ENCODE results near the gene CYP2F1. TPM values are rescaled to one million over a fixed set of nuclear protein-coding genes. Genes with fewer than 3 reads are reported as not detected.

CYP2F1 gene
- total and polyA plus RNA-seq, 9 of the 15 experiments (the other 6 are each of a cell fraction or from before 2014, with no cell fraction given): 0.03 to 0.77 (median 0.18) TPM; not detected in 1

DNA sequence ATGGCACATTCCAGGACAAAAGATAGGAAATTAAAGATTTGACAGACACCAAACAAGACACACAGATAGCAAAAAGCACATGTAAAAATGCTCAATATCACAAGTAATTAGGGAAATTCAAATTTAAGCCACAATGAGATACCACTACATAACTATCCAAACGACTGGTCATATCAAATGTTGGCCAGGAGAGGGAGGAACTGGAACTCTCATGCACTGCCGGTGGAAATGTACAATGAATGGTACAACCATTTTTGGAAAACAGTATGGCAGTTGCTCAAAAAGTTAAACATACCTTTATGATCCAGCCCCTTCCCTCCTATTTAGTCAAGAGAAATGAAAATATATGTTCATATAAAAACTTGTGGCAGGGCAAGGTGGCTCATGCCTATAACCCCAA lies 42.0 kb downstream of the CYP2F1 start:
- Histone ChIP-seq H3K36me3 (ENCODE audit: control insufficient read depth, insufficient read depth, low read length) (no peaks in the 10 kb centered on the region), H3K4me2 (ENCODE audit: insufficient read depth, low read length) (no peak overlapping the region), H3K79me2 (ENCODE audit: control insufficient read depth, insufficient read depth, low read length) (no peaks in the 10 kb centered on the region), H3K9ac (ENCODE audit: insufficient read depth in 1 of 2, low read depth in 2 of 2, low read length in 2 of 2) (no peak overlapping the region), H2AFZ (ENCODE audit: low read depth, low read length) (no peak overlapping the region), H4K20me1 (replicated peaks; ENCODE audit: control insufficient read depth, insufficient read depth, low read length) (no peaks in the 10 kb centered on the region), H3K27ac (ENCODE audit: extremely low read depth, low read depth, low read length) (no peak overlapping the region), H3K9me3 (replicated peaks; ENCODE audit: control insufficient read depth, insufficient read depth, low read depth, low read length) (no peaks in the 10 kb centered on the region), H3K9me1 (ENCODE audit: control insufficient read depth, insufficient read depth, low read length) (no peaks in the 10 kb centered on the region), H3K27me3 (ENCODE audit: control insufficient read depth in 2 of 2, insufficient read depth in 2 of 2, low read length in 2 of 2) (peaks cover 2 to 7% of the 10 kb centered on the region in 2 experiments; a peak in 2 of 5 replicates), H3K4me1 (replicated peaks in 1 of 2; ENCODE audit: control insufficient read depth in 2 of 2, insufficient read depth in 2 of 2, low read length in 2 of 2) (peaks cover 4 to 10% of the 10 kb centered on the region in 2 experiments; a peak in 3 of 5 replicates), H3K4me3 (no peak overlapping the region)
- ChIA-PET POLR2A (interaction anchor here (0.7 kb wide), 1 partner anchor 135 kb away, joined by 3 read pairs; no protein-coding TSS in a partner anchor), CTCF (ENCODE audit: low intra/inter-chr PET ratio) (no interaction called here)
- FAIRE-seq (peak; percentile 42), DNase-seq (ENCODE audit: extremely low read depth in 1 of 4, low spot score in 3 of 4) (no peak), ATAC-seq (no peak)
- in situ Hi-C loops (cut with MboI) (no loop called here), intact Hi-C loops (cut with micrococcal nuclease) (no loop called here)
- WGBS (ENCODE audit: insufficient coverage, low coverage, missing lambda C conversion rate): 14% methylated on average over 2 of the region's 2 CpGs
- no TSS peak for BruUV-seq (replicated peaks)
- TF ChIP-seq ZNF124 (CRISPR knock-in tag; IDR thresholded peaks at IDR 0.05) (no peak), GATAD2B (IDR thresholded peaks at IDR 0.05; ENCODE audit: borderline replicate concordance) (no peak), RAD21 (CRISPR knock-in tag; conservative IDR thresholded peaks at IDR 0.05 in 1 of 2, IDR thresholded peaks at IDR 0.05 in 1 of 2) (peak in 1 of 2 experiments; percentile 19; a peak in 2 of 4 replicates), ZNF584 (CRISPR knock-in tag; IDR thresholded peaks at IDR 0.05; ENCODE audit: low read depth) (no peak), GTF2B (IDR thresholded peaks at IDR 0.05; ENCODE audit: extremely low read depth, insufficient read length) (no peak), ZNF644 (tag; IDR thresholded peaks at IDR 0.05; ENCODE audit: low read depth) (no peak), ATF7 (IDR thresholded peaks at IDR 0.05) (no peak), ZBTB7A (IDR thresholded peaks at IDR 0.05; ENCODE audit: borderline replicate concordance, control insufficient read depth, low read depth, low read length) (no peak), EZH2 (IDR thresholded peaks at IDR 0.05; ENCODE audit: borderline replicate concordance, low read depth, low read length) (no peak), CHCHD3 (CRISPR knock-in tag; IDR thresholded peaks at IDR 0.05) (no peak), TAF15 (IDR thresholded peaks at IDR 0.05; ENCODE audit: low read depth, low read length) (no peak), TEAD1 (CRISPR knock-in tag; IDR thresholded peaks at IDR 0.05) (no peak), PCBP2 (IDR thresholded peaks at IDR 0.05; ENCODE audit: low read depth, low read length, poor library complexity, severe bottlenecking) (no peak), ZBTB26 (CRISPR knock-in tag; IDR thresholded peaks at IDR 0.05) (no peak), SPI1 (IDR thresholded peaks at IDR 0.05; ENCODE audit: borderline replicate concordance, low read depth, low read length) (0 out of 2 replicates have a peak, but pooled peaks have one; percentile 4)
- TF ChIP-seq, protein P1, sequence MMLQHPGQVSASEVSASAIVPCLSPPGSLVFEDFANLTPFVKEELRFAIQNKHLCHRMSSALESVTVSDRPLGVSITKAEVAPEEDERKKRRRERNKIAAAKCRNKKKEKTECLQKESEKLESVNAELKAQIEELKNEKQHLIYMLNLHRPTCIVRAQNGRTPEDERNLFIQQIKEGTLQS (IDR thresholded peaks at IDR 0.05): no peak
- TF ChIP-seq, protein P1 (CRISPR knock-in tag; conservative IDR thresholded peaks at IDR 0.05): no peak
- TF ChIP-seq, protein P2, sequence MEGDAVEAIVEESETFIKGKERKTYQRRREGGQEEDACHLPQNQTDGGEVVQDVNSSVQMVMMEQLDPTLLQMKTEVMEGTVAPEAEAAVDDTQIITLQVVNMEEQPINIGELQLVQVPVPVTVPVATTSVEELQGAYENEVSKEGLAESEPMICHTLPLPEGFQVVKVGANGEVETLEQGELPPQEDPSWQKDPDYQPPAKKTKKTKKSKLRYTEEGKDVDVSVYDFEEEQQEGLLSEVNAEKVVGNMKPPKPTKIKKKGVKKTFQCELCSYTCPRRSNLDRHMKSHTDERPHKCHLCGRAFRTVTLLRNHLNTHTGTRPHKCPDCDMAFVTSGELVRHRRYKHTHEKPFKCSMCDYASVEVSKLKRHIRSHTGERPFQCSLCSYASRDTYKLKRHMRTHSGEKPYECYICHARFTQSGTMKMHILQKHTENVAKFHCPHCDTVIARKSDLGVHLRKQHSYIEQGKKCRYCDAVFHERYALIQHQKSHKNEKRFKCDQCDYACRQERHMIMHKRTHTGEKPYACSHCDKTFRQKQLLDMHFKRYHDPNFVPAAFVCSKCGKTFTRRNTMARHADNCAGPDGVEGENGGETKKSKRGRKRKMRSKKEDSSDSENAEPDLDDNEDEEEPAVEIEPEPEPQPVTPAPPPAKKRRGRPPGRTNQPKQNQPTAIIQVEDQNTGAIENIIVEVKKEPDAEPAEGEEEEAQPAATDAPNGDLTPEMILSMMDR (IDR thresholded peaks at IDR 0.05 in 2 of 3, conservative IDR thresholded peaks at IDR 0.05 in 1 of 3; ENCODE audit: insufficient read depth in 2 of 3, low read depth in 1 of 3, low read length in 3 of 3): peak; percentile 12 to 28 (median 17); a peak in 3 of 6 replicates
